Measurements from ENCODE around the gene KRTAP10-4.

Gene KRTAP10-4

GRCh38 chr21:44581158-44581557 is 7.6 kb downstream of the KRTAP10-4 start:
- Histone ChIP-seq H3K9ac (ENCODE audit: low read depth, low read length) (no peak overlapping the region), H3K27me3 (ENCODE audit: insufficient read depth, low read length, poor library complexity) (peaks cover 7% of the 10 kb centered on the region), H3K36me3 (ENCODE audit: insufficient read depth, low read length) (no peaks in the 10 kb centered on the region), H3K79me2 (ENCODE audit: insufficient read depth, low read length) (no peaks in the 10 kb centered on the region), H3K9me3 (ENCODE audit: insufficient read depth, low read length, severe bottlenecking) (peaks cover 9% of the 10 kb centered on the region), H3K4me3 (ENCODE audit: low read depth in 1 of 2, low read length in 2 of 2) (no peak overlapping the region), H3K27ac (ENCODE audit: low read length) (no peak overlapping the region), H3K4me2 (ENCODE audit: insufficient read depth, low read length) (no peak overlapping the region), H4K20me1 (ENCODE audit: insufficient read depth, low read length) (no peaks in the 10 kb centered on the region), H2AFZ (ENCODE audit: low read depth, low read length) (no peak overlapping the region), H3K4me1 (ENCODE audit: insufficient read depth, low read length) (no peaks in the 10 kb centered on the region)
- no peak for TF ChIP-seq EZH2 (IDR thresholded peaks at IDR 0.05; ENCODE audit: borderline replicate concordance, low read depth, low read length, severe bottlenecking)
- TF ChIP-seq CTCF (IDR thresholded peaks at IDR 0.05; ENCODE audit: borderline replicate concordance, extremely low read depth, low read length, poor library complexity, severe bottlenecking), result no peak
- ATAC-seq (ENCODE audit: insufficient read depth, low read depth) (no peak), DNase-seq (no peak)

GRCh38 chr21:44582055-44582454 is 8.5 kb downstream of the KRTAP10-4 start:
- Histone ChIP-seq H3K79me2 (ENCODE audit: insufficient read depth, low read length) (no peaks in the 10 kb centered on the region), H3K4me2 (ENCODE audit: insufficient read depth, low read length) (no peak overlapping the region), H3K27ac (ENCODE audit: low read length) (no peak overlapping the region), H3K27me3 (ENCODE audit: insufficient read depth, low read length, poor library complexity) (peaks cover 7% of the 10 kb centered on the region), H3K4me1 (ENCODE audit: insufficient read depth, low read length) (no peaks in the 10 kb centered on the region), H3K9me3 (ENCODE audit: insufficient read depth, low read length, severe bottlenecking) (peaks cover 9% of the 10 kb centered on the region), H2AFZ (ENCODE audit: low read depth, low read length) (no peak overlapping the region), H4K20me1 (ENCODE audit: insufficient read depth, low read length) (no peaks in the 10 kb centered on the region), H3K9ac (ENCODE audit: low read depth, low read length) (no peak overlapping the region), H3K36me3 (ENCODE audit: insufficient read depth, low read length) (no peaks in the 10 kb centered on the region), H3K4me3 (ENCODE audit: low read depth in 1 of 2, low read length in 2 of 2) (no peak overlapping the region)
- ATAC-seq (ENCODE audit: insufficient read depth, low read depth), result no peak
- no peak for DNase-seq
- no peak for TF ChIP-seq CTCF (IDR thresholded peaks at IDR 0.05; ENCODE audit: borderline replicate concordance, extremely low read depth, low read length, poor library complexity, severe bottlenecking)
- no peak for TF ChIP-seq EZH2 (IDR thresholded peaks at IDR 0.05; ENCODE audit: borderline replicate concordance, low read depth, low read length, severe bottlenecking)

DNA sequence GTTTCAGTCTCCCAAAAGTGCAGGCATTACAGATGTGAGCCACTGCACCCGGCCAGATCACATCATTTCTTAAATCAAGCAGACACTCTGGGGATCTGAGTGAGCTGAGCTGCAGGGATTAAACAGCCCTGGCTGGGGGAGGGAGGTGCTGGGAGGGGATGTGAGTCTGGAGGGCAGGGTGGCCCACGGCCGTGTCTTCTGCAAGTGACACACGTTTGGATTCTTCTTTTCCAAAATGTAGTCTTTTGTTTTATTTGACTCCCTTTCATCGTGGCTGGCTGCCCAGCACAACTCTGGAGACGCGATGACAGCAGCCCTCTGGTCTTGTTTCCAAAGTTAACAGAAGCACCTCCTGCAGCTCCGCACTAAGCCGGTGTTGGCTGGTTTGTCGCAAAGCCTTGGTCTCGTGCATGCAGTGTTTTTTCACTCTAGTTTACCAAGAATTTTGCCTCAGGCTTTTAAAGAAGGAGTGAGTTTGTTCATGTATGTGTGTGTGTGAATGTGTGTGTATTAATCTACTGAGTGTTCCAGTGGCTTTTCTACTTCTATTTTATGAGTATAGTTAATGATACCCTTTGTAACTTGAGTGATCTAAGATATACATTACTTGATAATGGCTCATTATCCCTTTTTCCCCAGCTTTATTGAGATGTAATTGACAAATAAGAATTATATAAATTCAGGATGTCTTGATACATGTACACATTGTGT is 9.7 kb downstream of the KRTAP10-4 start:
- peaks cover 7% of the 10 kb centered on the region for H3K27me3 ChIP-seq (ENCODE audit: insufficient read depth, low read length, poor library complexity)
- H2AFZ ChIP-seq (ENCODE audit: low read depth, low read length), result no peak overlapping the region
- ATAC-seq (ENCODE audit: insufficient read depth, low read depth), result no peak
- no peak overlapping the region for H3K27ac ChIP-seq (ENCODE audit: low read length)
- no peak for DNase-seq
- no peaks in the 10 kb centered on the region for H4K20me1 ChIP-seq (ENCODE audit: insufficient read depth, low read length)
- H3K79me2 ChIP-seq (ENCODE audit: insufficient read depth, low read length), result no peaks in the 10 kb centered on the region
- TF ChIP-seq EZH2 (IDR thresholded peaks at IDR 0.05; ENCODE audit: borderline replicate concordance, low read depth, low read length, severe bottlenecking), result no peak
- TF ChIP-seq CTCF (IDR thresholded peaks at IDR 0.05; ENCODE audit: borderline replicate concordance, extremely low read depth, low read length, poor library complexity, severe bottlenecking), result no peak
- no peak overlapping the region for H3K9ac ChIP-seq (ENCODE audit: low read depth, low read length)
- H3K4me3 ChIP-seq (ENCODE audit: low read depth in 1 of 2, low read length in 2 of 2), result no peak overlapping the region
- peaks cover 9% of the 10 kb centered on the region for H3K9me3 ChIP-seq (ENCODE audit: insufficient read depth, low read length, severe bottlenecking)
- no peak overlapping the region for H3K4me2 ChIP-seq (ENCODE audit: insufficient read depth, low read length)
- no peaks in the 10 kb centered on the region for H3K36me3 ChIP-seq (ENCODE audit: insufficient read depth, low read length)
- no peaks in the 10 kb centered on the region for H3K4me1 ChIP-seq (ENCODE audit: insufficient read depth, low read length)

Data from DND-41 (cell line).